Chondrocyte (in vitro differentiated cells): ENCODE data around the gene PABPN1L. TPM values are rescaled to one million over a fixed set of nuclear protein-coding genes. Genes with fewer than 3 reads are reported as not detected.

ENCODE experiments used
- DNase-seq: peaks from one replicate; pipeline ENCODE4 v3.0.0; 2021; ENCODE audit warnings: mixed read lengths, low spot score
- H3K27ac Mint-ChIP-seq: one replicate; pipeline ENCODE4 v1.8.0; 2021; ENCODE audit warnings: mild to moderate bottlenecking, moderate library complexity, mixed read lengths; ENCODE audit not compliant: unreplicated experiment
- H3K27me3 Mint-ChIP-seq: 2 replicates; pipeline ENCODE4 v1.8.0; 2021; ENCODE audit warnings: low read depth, mixed read lengths
- H3K36me3 Mint-ChIP-seq: 2 replicates; pipeline ENCODE4 v1.8.0; 2021; ENCODE audit warnings: low read depth, mixed read lengths
- H3K4me1 Mint-ChIP-seq: 2 replicates; pipeline ENCODE4 v1.8.0; 2021; ENCODE audit warnings: low read depth, mild to moderate bottlenecking, mixed read lengths
- H3K4me3 Mint-ChIP-seq: one replicate; pipeline ENCODE4 v1.8.0; 2021; ENCODE audit warnings: mild to moderate bottlenecking, moderate library complexity, mixed read lengths; ENCODE audit not compliant: unreplicated experiment
- H3K9me3 Mint-ChIP-seq: 2 replicates; pipeline ENCODE4 v1.8.0; 2021; ENCODE audit warnings: low read depth, mixed read lengths
- total RNA-seq: library from RNA; stranded (reverse); gene quantifications from 3 replicates; pipeline ENCODE4 v1.2.1, GENCODE V29; 2021
- TF ChIP-seq, protein P1 (sequence below): fragments of 200-600 bp; sonication (generic); IDR thresholded peaks from 2 replicates; pipeline ENCODE4 v1.5.0; 2021; ENCODE audit warnings: antibody characterized with exemption, mild to moderate bottlenecking, moderate library complexity

The PABPN1L gene
- total RNA-seq, 1 donor from 2014 or later, result not detected

DNA sequence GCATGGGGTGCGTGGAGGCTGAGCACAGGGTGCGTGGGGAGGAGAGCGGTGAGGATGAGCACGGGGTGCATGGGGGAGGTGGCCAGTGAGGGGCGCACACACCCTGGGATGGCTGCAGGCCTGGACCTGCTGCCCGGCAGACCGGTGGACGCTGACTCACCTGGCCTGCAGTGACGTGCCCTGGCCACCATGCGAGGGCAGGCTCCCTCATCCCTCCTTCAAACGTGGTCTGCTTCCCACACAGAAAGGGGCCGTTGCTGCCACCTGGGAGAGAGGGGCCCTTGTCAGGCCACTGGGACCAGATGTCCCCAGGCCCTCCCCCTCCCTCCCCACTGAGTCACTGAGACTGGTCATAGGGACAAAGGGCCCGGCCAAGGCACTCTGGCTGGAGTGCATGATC is 34.6 kb downstream of the PABPN1L start:
- TF ChIP-seq, protein P1, sequence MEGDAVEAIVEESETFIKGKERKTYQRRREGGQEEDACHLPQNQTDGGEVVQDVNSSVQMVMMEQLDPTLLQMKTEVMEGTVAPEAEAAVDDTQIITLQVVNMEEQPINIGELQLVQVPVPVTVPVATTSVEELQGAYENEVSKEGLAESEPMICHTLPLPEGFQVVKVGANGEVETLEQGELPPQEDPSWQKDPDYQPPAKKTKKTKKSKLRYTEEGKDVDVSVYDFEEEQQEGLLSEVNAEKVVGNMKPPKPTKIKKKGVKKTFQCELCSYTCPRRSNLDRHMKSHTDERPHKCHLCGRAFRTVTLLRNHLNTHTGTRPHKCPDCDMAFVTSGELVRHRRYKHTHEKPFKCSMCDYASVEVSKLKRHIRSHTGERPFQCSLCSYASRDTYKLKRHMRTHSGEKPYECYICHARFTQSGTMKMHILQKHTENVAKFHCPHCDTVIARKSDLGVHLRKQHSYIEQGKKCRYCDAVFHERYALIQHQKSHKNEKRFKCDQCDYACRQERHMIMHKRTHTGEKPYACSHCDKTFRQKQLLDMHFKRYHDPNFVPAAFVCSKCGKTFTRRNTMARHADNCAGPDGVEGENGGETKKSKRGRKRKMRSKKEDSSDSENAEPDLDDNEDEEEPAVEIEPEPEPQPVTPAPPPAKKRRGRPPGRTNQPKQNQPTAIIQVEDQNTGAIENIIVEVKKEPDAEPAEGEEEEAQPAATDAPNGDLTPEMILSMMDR, result no peak
- H3K4me1 Mint-ChIP-seq, result no peaks in the 10 kb centered on the region
- no peak overlapping the region for H3K4me3 Mint-ChIP-seq
- DNase-seq, result no peak
- H3K27me3 Mint-ChIP-seq, result no peaks in the 10 kb centered on the region
- H3K9me3 Mint-ChIP-seq, result no peaks in the 10 kb centered on the region
- H3K27ac Mint-ChIP-seq, result no peak overlapping the region
- H3K36me3 Mint-ChIP-seq, result peaks cover 6% of the 10 kb centered on the region

DNA sequence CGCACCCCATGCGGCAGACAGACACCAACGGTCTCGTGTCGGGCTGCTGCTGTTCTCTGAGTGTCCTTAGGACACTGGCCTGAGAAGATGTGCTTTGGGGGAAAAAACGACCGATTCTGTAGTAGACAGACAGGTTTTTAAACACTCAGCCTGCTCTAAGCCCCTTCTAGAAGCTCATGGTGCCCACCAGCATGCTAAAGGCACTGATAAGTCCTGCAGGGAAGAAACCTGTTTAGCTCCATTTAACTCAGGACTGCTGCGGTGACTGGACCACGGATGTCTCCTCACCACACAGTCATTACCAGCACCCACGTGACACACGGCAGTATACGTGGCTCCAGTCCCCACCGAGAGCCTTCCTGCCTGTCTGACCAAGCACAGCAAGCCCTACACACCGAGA is 35.7 kb downstream of the PABPN1L start:
- Mint-ChIP-seq H3K4me1 (no peaks in the 10 kb centered on the region), H3K36me3 (peaks cover 6% of the 10 kb centered on the region), H3K27me3 (no peaks in the 10 kb centered on the region), H3K9me3 (no peaks in the 10 kb centered on the region), H3K4me3 (no peak overlapping the region), H3K27ac (no peak overlapping the region)
- no peak for DNase-seq
- TF ChIP-seq, protein P1, result no peak

DNA sequence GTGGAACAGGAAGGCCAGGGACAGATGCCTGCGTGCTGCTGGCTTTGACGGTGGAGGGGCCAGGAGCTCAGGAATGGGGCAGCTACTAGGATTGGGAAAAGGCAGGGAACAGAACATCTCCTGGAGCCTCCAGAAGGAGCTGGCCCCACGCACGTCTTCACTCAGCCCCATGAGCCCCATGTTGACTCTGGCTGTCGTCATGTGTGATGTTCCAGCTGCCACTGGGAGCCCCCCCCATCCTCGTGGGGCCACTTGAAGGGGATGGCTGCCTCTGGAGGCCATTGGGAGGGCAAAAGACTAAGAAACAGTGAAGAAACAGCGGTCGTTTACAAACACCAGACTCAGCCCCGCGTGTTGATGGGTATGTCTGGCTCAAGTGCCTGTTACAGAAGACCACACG is 36.2 kb downstream of the PABPN1L start:
- no peak overlapping the region for H3K4me3 Mint-ChIP-seq
- no peak for DNase-seq
- no peaks in the 10 kb centered on the region for H3K27me3 Mint-ChIP-seq
- no peak overlapping the region for H3K27ac Mint-ChIP-seq
- H3K4me1 Mint-ChIP-seq, result no peaks in the 10 kb centered on the region
- H3K9me3 Mint-ChIP-seq, result no peaks in the 10 kb centered on the region
- peaks cover 6% of the 10 kb centered on the region for H3K36me3 Mint-ChIP-seq
- TF ChIP-seq, protein P1, result no peak

- no peak overlapping the region for H3K27ac Mint-ChIP-seq
- DNase-seq, result no peak
- H3K27me3 Mint-ChIP-seq, result no peaks in the 10 kb centered on the region
- no peak overlapping the region for H3K4me3 Mint-ChIP-seq
- TF ChIP-seq, protein P1, result no peak
- H3K36me3 Mint-ChIP-seq, result peaks cover 1% of the 10 kb centered on the region
- no peaks in the 10 kb centered on the region for H3K4me1 Mint-ChIP-seq
- no peaks in the 10 kb centered on the region for H3K9me3 Mint-ChIP-seq
These were observed 37.7 kb downstream of the PABPN1L start for GRCh38 chr16:88828711-88829110.

DNA sequence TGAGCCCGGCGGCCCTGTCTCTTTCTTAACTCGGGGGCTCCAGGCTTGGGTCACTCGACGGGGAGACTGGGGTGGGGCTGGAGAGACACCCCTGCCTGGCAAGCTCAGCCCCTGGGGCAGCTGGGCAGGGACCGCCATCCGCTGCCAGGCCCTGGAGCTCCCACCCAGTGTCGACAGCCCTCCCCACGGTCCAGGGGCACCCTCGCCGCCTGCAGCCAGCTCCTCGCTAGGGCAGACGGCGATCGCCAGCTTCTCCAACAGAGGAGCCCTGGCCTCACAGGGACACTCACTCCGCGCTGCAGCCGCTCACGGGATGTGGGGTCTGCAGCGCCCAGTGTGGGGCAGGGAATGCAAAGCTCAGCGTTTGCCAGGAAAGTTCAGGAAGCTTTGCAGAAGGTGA is 38.7 kb downstream of the PABPN1L start:
- DNase-seq, result no peak
- no peak overlapping the region for H3K27ac Mint-ChIP-seq
- H3K27me3 Mint-ChIP-seq, result no peaks in the 10 kb centered on the region
- H3K36me3 Mint-ChIP-seq, result peaks cover 1% of the 10 kb centered on the region
- H3K9me3 Mint-ChIP-seq, result no peaks in the 10 kb centered on the region
- no peaks in the 10 kb centered on the region for H3K4me1 Mint-ChIP-seq
- TF ChIP-seq, protein P1, result no peak
- H3K4me3 Mint-ChIP-seq, result no peak overlapping the region
